ENCODE data around the gene RFTN1. TPM values are rescaled to one million over a fixed set of nuclear protein-coding genes. Genes with fewer than 3 reads are reported as not detected.
A peak's percentile ranks its signal among the peaks of the same experiment; 100 is the strongest.

RFTN1 gene
- total RNA-seq, 2 experiments from 2014 or later: 55.7 to 56.4 TPM

GRCh38 chr3:16546186-16547010, 32.9 kb upstream of the RFTN1 start:
- Histone ChIP-seq H3K4me1 (ENCODE audit: insufficient read depth, low read length) (peaks cover 5% of the 10 kb centered on the region), H3K4me3 (ENCODE audit: low read length) (no peak overlapping the region), H3K27ac (ENCODE audit: low read depth in 1 of 2, low read length in 2 of 2) (no peak overlapping the region), H3K9me3 (ENCODE audit: control insufficient read depth in 1 of 2, insufficient read depth in 1 of 2, low read length in 2 of 2) (no peaks in the 10 kb centered on the region), H3K27me3 (ENCODE audit: control insufficient read depth in 1 of 2, insufficient read depth in 2 of 2, low read length in 2 of 2) (no peaks in the 10 kb centered on the region), H3K36me3 (ENCODE audit: insufficient read depth, low read length) (no peaks in the 10 kb centered on the region)
- Mint-ChIP-seq H3K9me3 (no peaks in the 10 kb centered on the region), H3K27me3 (peaks cover 4% of the 10 kb centered on the region), H3K4me1 (ENCODE audit: low read depth) (no peaks in the 10 kb centered on the region), H3K27ac (no peak overlapping the region), H3K36me3 (ENCODE audit: low read depth) (no peaks in the 10 kb centered on the region), H3K4me3 (no peak overlapping the region)
- DNase-seq (peak in 1 of 14 experiments; percentile 16), ATAC-seq (ENCODE audit: poor library complexity) (no peak)
- CTCF ChIA-PET: interaction anchor here (1.3 to 1.7 kb wide), 2 partner anchors 255 to 256 kb away, joined by 3 to 4 read pairs; no protein-coding TSS in a partner anchor
- POLR2A ChIA-PET: no interaction called here
- intact Hi-C loops (cut with DNase I, micrococcal nuclease): loop anchor here in 1 of 2 experiments (5.0 to 10.0 kb wide), 3 partner anchors 214 to 1342 kb away; partner anchors contain the start of gene CAPN7
- no peak for TF ChIP-seq CTCF (IDR thresholded peaks at IDR 0.05)

DNA sequence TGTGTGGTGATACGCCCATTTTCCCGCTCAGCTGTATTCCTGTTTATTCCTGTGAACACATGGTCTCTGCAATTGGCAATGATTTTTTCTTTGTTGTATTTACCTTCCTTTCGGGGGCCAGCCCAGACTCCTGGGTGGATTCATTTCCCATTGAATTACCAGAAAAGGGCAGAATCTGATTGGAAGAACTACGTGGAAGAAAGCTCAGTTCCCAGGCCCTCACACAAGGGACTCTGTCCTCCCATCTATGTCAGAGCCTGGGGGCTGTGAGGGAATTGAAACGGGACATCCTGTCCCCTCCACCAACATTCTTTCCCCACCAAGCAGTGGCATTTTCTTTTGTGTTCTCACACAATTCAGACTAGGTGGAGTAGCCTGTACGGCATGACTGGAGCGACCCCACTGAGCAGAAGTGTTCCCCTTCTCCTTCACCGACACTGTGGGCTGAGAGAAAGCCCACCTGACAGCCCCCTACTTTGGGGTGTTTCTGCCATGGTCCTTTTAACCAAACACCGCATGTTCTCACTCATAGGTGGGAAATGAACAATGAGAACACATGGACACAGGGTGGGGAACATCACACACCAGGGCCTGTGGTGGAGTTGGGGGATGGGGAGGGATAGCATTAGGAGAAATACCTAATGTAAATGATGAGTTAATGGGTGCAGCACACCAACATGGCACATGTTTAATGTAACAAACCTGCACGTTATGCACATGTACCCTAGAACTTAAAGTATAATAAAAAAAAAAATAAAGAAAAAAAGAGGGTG, 32.1 kb upstream of the RFTN1 start:
- H3K36me3 ChIP-seq (ENCODE audit: insufficient read depth, low read length): no peaks in the 10 kb centered on the region
- no peak overlapping the region for H3K4me3 Mint-ChIP-seq
- H3K36me3 Mint-ChIP-seq (ENCODE audit: low read depth): no peaks in the 10 kb centered on the region
- H3K27me3 Mint-ChIP-seq: no peaks in the 10 kb centered on the region
- TF ChIP-seq CTCF (IDR thresholded peaks at IDR 0.05): no peak
- no peak overlapping the region for H3K27ac ChIP-seq (ENCODE audit: low read depth in 1 of 2, low read length in 2 of 2)
- DNase-seq (no peak), ATAC-seq (ENCODE audit: poor library complexity) (no peak)
- H3K4me3 ChIP-seq (ENCODE audit: low read length): no peak overlapping the region
- no peaks in the 10 kb centered on the region for H3K4me1 Mint-ChIP-seq (ENCODE audit: low read depth)
- no peaks in the 10 kb centered on the region for H3K27me3 ChIP-seq (ENCODE audit: control insufficient read depth in 1 of 2, insufficient read depth in 2 of 2, low read length in 2 of 2)
- intact Hi-C loops (cut with DNase I, micrococcal nuclease): loop anchor here in 1 of 2 experiments (5.0 to 10.0 kb wide), 3 partner anchors 213 to 1341 kb away; partner anchors contain the start of gene CAPN7
- H3K9me3 ChIP-seq (ENCODE audit: control insufficient read depth in 1 of 2, insufficient read depth in 1 of 2, low read length in 2 of 2): no peaks in the 10 kb centered on the region
- H3K27ac Mint-ChIP-seq: no peak overlapping the region
- no peaks in the 10 kb centered on the region for H3K9me3 Mint-ChIP-seq
- ChIA-PET CTCF (interaction anchor here (1.7 kb wide), 1 partner anchor 255 kb away, joined by 3 read pairs; no protein-coding TSS in a partner anchor), POLR2A (interaction anchor here (0.9 kb wide), 1 partner anchor 255 kb away, joined by 3 read pairs; no protein-coding TSS in a partner anchor)
- H3K4me1 ChIP-seq (ENCODE audit: insufficient read depth, low read length): no peaks in the 10 kb centered on the region

DNA sequence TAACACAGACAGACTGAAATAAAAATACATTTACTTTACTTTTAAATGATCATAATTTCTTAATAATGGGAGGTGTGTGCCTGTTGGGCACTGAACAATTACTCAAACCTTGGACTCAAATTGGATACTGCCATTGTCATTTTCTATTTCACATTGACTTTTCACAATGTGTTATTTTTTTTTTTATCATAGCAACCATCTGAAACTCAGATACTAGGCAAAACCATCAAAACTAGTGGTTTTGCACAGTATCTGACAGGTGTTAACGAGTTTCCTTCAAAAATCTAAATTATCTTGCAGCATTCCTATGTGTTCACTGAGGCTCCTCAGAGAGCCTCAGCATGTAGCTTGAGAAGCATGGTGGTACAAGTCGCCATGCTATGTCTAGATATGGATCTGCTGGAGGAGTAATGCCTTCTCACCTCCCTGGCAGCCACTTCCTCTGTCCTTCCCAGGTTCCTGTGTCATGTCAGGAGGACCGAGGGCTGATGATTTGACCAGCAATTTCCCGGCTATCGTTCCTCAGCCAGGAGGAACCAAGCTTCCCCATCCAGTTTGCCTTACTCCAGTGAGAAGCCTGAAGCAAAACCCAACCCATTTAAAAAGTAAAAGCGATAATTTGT, 29.9 kb upstream of the RFTN1 start:
- Histone ChIP-seq H3K27ac (ENCODE audit: low read depth in 1 of 2, low read length in 2 of 2) (no peak overlapping the region), H3K36me3 (ENCODE audit: insufficient read depth, low read length) (no peaks in the 10 kb centered on the region), H3K9me3 (ENCODE audit: control insufficient read depth in 1 of 2, insufficient read depth in 1 of 2, low read length in 2 of 2) (no peaks in the 10 kb centered on the region), H3K27me3 (ENCODE audit: control insufficient read depth in 1 of 2, insufficient read depth in 2 of 2, low read length in 2 of 2) (peaks cover 0 to 5% of the 10 kb centered on the region in 2 experiments), H3K4me3 (ENCODE audit: low read length) (no peak overlapping the region), H3K4me1 (ENCODE audit: insufficient read depth, low read length) (no peaks in the 10 kb centered on the region)
- Mint-ChIP-seq H3K4me3 (no peak overlapping the region), H3K27ac (no peak overlapping the region), H3K36me3 (ENCODE audit: low read depth) (no peaks in the 10 kb centered on the region), H3K9me3 (no peaks in the 10 kb centered on the region), H3K27me3 (peaks cover 3% of the 10 kb centered on the region), H3K4me1 (ENCODE audit: low read depth) (no peaks in the 10 kb centered on the region)
- ATAC-seq (ENCODE audit: poor library complexity) (no peak), DNase-seq (no peak)
- POLR2A ChIA-PET: no interaction called here
- CTCF ChIA-PET: no interaction called here
- TF ChIP-seq CTCF (IDR thresholded peaks at IDR 0.05): no peak
- intact Hi-C loops (cut with DNase I, micrococcal nuclease): loop anchor here in 1 of 2 experiments (10.0 kb wide), 2 partner anchors 919 to 1339 kb away; partner anchors contain the start of gene CAPN7

Data from CD4-positive, alpha-beta T cell (primary cell).